Stimulated activated naive CD4-positive, alpha-beta T cell (primary cell): Measurements from ENCODE around the gene TIGD1.
"Not testable (repeated sequence)": the region's sequence is repeated elsewhere in the genome, so short reads cannot be mapped to it uniquely, and the experiment has no call there.

Experiments
- DNase-seq, 6 experiments: peaks; one replicate each; lab custom pipeline; 2025; lab: John Stamatoyannopoulos, UW

The TIGD1 gene

DNA sequence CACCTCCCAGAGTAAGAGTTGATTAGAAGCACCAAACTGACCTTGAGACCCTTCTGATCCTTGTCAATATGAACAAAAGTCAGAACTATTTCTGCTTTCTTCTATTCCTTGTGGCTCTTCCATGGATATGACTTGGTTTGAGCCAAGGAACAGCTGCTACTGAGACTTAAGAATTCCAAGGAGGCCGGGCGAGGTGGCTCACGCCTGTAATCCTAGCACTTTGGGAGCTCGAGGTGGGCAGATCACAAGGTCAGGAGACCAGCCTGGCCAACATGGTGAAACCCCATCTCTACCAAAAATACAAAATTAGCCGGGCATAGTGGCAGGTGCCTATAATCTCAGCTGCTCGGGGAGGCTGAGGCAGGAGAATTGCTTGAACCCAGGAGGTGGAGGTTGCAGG is 20.1 kb upstream of the TIGD1 start:
- not testable (repeated sequence) for DNase-seq

GRCh38 chr2:232569541-232569940 is 19.2 kb upstream of the TIGD1 start:
- DNase-seq, result no peak

DNA sequence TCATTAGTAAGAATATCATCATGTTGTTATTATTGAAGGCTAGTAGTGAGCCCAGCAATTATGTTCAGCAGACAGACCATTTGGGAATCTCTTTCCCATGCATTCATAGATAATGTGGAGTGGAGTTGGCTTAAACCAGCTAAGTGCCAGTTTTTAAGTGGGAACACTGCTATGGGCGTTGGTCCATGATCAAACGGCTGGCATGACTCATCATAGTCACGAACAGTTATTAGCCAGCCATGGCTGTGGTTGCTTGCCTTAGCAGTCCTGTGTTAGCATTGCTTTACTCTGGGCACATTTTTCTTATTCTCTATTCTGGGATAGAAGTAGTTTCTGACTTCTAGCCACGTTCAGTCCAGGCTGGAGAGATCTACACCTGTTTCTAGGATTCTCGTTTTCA is 17.8 kb upstream of the TIGD1 start:
- DNase-seq, result no peak

DNA sequence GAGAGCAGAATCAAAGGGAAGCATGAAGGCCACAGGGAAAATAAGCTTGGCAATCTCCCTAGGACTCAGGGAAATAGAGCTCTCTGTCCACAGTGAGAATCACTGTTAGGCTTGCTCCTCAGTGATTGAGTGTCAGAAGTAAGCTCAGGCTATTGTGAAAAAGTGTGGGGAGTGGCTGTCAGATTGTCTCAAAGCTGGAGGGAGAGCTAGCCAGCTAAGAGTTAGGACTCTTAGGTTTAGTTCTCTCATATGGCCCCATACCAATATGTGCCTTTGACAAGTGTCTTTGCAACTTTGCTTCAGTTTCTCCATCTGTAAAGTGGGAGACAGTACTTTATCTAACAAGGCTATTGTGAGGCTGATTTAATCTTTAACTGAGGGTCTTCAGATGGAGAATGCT is 17.4 kb upstream of the TIGD1 start:
- no peak for DNase-seq

DNA sequence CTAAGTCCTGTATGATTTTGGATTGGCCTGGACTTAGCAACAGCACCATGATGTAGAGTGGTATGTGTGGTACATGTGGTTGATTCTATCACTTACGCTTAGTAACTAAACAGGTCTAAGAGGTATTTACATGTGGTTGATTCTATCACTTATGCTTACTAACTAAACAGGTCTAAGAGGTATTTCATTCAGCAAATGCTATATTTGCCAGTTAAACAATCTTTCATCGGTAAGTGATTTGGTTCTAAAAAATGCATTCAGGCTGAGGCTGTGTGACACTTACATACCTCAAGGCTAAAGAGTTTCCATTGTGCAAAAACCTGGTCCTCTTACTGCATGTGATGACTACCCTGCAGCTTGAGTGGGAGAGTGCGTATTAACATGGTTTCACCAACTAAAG is 13.2 kb upstream of the TIGD1 start:
- DNase-seq, result no peak

GRCh38 chr2:232562515-232563151 is 12.3 kb upstream of the TIGD1 start:
- no peak for DNase-seq

DNA sequence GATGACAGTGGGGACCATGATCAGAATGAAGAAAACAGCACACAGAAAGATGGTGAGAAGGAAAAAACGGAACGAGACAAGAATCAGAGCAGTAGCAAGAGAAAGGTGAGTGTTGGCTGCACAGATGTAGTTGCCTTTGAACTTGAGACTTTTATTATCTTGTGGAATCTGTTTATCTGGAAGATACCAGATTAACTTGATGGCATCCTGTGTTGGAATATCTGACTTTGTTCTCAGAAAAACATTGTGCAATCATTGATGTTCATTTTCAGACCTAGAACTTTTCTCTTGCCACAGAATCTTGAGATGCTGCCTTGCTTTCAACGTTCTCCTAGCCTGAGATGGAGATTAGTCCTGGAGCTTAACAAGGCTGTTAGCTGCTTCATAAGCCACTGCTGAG is 6.1 kb upstream of the TIGD1 start:
- no peak for DNase-seq

- no peak for DNase-seq
These were observed 1.4 kb upstream of the TIGD1 start for GRCh38 chr2:232551776-232552175.

- DNase-seq, result no peak
These were observed 887 bp upstream of the TIGD1 start for GRCh38 chr2:232551250-232551638.

DNA sequence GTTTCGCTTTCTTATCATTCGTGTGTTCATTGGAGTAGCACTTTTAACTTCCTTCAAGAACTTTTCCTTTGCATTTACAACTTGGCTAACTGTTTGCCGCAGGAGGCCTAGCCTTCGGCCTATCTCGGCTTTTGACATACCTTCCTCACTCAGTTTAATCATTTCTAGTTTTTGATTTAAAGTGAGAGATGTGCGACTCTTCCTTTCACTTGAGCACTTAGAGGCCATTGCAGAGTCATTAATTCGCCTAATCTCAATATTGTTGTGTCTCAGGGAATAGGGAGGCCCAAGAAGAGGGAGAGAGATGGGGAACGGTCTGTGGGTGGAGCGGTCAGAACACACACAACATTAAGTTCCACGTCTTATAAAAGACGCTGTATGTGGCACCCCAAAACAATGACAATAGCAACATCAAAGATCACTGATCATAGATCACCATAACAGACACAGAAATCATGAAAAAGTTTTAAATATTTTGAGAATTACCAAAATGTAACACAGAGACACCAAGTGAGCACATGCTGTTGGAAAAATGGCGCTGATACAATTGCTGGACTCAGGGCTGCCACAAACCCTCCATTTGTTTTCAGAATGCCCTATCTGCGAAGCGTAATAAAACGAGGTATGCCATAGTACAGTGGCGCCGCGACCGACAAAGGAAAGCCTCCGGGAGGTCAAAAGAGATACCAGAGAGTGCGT is 553 bp downstream of the TIGD1 start:
- no peak for DNase-seq

DNA sequence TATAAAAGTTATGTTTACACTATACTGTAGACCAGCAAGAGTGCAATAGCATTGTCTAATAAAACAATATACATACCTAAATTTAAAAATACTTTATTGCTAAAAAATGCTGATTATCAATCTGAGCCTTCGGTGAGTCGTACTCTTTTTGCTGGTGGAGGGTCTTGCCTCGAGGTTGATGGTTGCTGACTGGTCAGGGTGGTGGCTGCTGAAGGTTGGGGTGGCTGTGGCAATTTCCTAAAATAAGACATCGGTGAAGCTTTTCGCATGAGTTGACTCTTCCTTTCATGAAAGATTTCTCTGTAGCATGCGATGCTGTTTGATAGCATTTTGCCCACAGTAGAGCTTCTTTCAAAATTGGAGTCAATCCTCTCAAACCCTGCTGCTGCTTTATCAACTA is 2.4 kb downstream of the TIGD1 start:
- DNase-seq, result no peak

DNA sequence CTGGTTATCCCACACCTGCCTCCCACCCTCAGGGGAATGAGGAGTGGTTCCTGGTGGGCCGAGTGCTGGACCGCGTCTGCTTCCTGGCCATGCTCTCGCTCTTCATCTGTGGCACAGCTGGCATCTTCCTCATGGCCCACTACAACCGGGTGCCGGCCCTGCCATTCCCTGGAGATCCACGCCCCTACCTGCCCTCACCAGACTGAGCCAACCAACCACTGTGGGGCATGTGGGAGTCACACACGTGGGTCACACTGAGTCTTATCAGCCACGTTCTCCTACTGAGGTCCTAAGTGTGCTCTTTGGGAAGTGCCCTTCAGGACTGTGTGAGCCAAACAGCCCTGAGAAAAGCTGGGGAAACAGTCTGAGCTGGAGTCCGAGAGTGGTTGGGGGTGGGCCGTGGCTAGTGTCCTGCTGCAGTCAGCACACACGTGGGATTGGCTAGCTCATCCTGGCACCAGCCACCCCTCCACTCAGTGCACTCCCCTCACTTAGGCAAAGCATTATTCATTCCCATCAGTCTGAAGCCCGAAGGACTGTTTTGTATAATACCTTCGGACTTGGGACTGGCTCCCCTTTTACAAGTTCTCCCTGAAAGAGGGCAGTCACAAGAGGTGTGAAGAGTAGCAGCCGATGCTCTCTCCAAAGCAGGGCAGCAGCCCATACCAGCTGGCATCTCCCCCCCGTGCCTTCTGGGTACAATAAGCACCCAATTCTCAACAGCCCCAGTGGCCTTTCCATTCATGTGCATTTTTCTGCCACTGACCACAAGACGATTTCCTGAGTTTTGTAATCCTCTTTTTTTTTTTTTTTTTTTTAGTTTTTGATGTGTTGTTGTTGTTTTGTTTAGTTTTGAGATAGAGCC is 4.6 kb downstream of the TIGD1 start:
- DNase-seq, result no peak

- DNase-seq, result no peak
These were observed 5.7 kb downstream of the TIGD1 start for GRCh38 chr2:232544674-232545073.

DNA sequence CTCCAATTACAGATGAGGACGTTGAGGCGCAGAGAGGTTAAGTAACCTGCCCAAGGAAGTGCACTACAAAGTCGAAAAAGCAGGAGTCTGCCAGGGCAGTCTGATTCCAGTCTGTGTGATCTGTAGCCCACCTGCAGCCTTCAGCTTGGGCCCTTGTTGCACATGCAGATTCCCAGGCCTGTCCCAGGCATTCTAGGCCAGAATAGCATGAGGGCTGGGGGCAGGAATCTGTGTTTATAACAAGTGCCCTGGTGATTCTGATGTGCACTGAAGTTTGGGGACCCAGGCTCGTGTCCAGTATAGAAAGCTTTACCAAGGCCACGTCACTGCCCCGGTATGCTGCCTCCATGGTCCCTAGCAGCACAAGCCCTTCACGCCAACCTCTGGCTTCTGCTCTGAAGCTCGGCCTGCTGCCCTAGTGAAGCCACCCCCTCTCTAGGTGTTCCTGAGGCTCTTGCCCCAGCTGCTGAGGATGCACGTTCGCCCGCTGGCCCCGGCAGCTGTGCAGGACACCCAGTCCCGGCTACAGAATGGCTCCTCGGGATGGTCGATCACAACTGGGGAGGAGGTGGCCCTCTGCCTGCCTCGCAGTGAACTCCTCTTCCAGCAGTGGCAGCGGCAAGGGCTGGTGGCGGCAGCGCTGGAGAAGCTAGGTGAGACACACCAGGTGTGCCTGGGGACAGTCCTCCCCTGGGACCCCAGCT is 6.3 kb downstream of the TIGD1 start:
- no peak for DNase-seq

DNA sequence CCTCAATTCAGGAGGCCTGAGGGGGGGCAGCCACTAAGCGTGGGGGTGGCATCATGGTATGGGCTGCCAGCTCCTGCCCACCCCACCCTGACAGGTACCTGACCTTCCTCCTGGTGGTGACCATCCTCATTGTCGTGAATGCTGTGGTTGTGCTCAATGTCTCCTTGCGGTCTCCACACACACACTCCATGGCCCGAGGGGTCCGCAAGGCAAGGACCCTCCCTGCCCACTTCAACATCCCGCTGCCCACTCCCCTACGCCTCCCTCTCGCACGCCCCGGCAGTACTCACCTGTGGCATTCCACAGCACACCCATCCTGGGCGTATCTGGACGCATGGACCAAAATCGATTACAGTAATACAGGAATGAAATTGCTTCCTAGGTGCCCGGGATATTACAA is 6.9 kb downstream of the TIGD1 start:
- no peak for DNase-seq

DNA sequence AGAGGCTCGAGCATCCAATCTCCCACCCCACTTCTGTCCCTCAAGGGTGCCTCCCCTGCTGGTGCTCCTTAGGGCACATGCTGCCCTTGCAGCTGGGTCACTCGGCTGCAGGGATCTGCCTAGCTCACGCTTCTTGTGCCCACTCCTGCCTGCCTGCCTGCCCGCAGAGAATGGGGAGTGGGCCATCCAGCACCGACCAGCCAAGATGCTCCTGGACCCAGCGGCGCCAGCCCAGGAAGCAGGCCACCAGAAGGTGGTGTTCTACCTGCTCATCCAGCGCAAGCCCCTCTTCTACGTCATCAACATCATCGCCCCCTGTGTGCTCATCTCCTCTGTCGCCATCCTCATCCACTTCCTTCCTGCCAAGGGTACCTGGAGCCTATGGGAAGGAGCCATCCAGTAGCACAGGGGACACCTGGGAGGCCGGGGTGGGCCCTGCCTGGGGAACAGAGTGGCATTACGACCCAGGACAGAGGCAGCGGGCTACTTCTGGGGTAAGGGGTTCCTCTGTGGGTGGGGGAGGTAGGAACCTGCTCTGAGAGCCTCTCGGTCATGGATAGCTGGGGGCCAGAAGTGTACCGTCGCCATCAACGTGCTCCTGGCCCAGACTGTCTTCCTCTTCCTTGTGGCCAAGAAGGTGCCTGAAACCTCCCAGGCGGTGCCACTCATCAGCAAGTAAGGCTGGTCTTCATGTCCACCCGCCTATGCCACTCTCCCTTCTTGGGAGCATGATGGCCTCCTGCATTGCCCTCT is 7.5 kb downstream of the TIGD1 start:
- no peak for DNase-seq

- no peak for DNase-seq
These were observed 8.2 kb downstream of the TIGD1 start for GRCh38 chr2:232541961-232542714.

GRCh38 chr2:232541195-232541960 is 9.0 kb downstream of the TIGD1 start:
- DNase-seq, result no peak

DNA sequence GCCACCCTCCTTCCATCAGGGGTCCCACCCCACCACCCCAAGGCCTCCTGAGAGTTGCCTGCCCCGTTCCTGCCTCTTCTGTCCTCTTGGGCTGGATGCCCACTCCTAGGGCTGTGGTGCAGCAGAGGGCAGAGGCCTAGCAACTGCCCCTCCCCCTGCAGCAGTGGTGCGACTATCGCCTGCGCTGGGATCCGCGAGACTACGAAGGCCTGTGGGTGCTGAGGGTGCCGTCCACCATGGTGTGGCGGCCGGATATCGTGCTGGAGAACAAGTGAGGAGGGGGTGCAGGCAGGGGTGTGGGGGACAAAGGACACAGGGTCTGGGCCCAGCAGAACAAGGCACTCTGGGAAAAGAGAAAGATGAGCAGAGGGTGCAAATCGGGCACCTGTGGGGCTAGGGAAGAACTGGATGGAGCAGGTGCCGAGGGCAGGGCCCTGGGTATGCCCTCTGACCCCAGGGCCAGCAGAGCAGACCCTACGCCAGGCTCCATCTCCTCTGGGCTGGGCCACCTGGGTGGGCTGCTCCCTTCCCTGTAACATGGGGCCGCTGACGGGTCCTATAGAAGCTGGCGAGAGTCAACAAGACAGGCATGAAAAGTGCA is 9.8 kb downstream of the TIGD1 start:
- DNase-seq, result no peak
